Natural killer cell treated with Interleukin-12 subunit alpha and Interleukin-12 subunit beta and Interleukin-15 and Interleukin-18, amount 100 ng/mL, for 72 hours (primary cell): ENCODE results near the gene E2F4. TPM values are rescaled to one million over a fixed set of nuclear protein-coding genes. Genes with fewer than 3 reads are reported as not detected.

Experiments
- ATAC-seq, 2 donors: fragments of 150-1000 bp; cut with Tn5 transposase in 1 of 2; sonication (Bioruptor Pico), chemical (Tn5 transposase) in 1 of 2; 2 replicates each; pipeline ENCODE4 v1.10.0; 2021
- DNase-seq: peaks from one replicate; pipeline ENCODE4 v3.0.0; 2022; ENCODE audit warnings: low spot score
- H3K27ac Mint-ChIP-seq, 2 donors: 1 replicate in 1 of 2; 2 replicates in 1 of 2; pipeline ENCODE4 v1.8.0; 2022; ENCODE audit warnings: mixed read lengths in 2 of 2, mild to moderate bottlenecking in 1 of 2, moderate library complexity in 1 of 2
- H3K27me3 Mint-ChIP-seq, 2 donors: 1 replicate in 1 of 2; 2 replicates in 1 of 2; pipeline ENCODE4 v1.8.0; 2022; ENCODE audit warnings: mixed read lengths in 2 of 2
- H3K36me3 Mint-ChIP-seq: one replicate; pipeline ENCODE4 v1.8.0; 2022; ENCODE audit warnings: mixed read lengths
- H3K4me1 Mint-ChIP-seq, 2 donors: 1 replicate in 1 of 2; 2 replicates in 1 of 2; pipeline ENCODE4 v1.8.0; 2022; ENCODE audit warnings: low read depth in 2 of 2, mixed read lengths in 2 of 2, mild to moderate bottlenecking in 1 of 2
- H3K4me3 Mint-ChIP-seq: one replicate; pipeline ENCODE4 v1.8.0; 2022; ENCODE audit warnings: mixed read lengths
- H3K9me3 Mint-ChIP-seq: 2 replicates; pipeline ENCODE4 v1.8.0; 2022; ENCODE audit warnings: mixed read lengths
- total RNA-seq, 2 donors: library from RNA; stranded (reverse); gene quantifications; one replicate each; pipeline ENCODE4 v1.2.3, GENCODE V29; 2022

E2F4 gene
- total RNA-seq, 2 donors from 2014 or later: 110 to 188 TPM

GRCh38 chr16:67163999-67164558, 27.9 kb upstream of the E2F4 start:
- DNase-seq (no peak), ATAC-seq (no peak)
- H3K4me1 Mint-ChIP-seq: peaks cover 5 to 23% of the 10 kb centered on the region in 2 donors
- no peak overlapping the region for H3K27ac Mint-ChIP-seq
- peak overlapping the region; percentile 44 for H3K4me3 Mint-ChIP-seq
- peaks cover 16 to 18% of the 10 kb centered on the region in 2 donors for H3K27me3 Mint-ChIP-seq
- H3K36me3 Mint-ChIP-seq: no peaks in the 10 kb centered on the region
- no peaks in the 10 kb centered on the region for H3K9me3 Mint-ChIP-seq

GRCh38 chr16:67164599-67165061, 27.3 kb upstream of the E2F4 start, which contains the start of gene HSF4:
Gene HSF4, plus strand, starts transcription at chr16:67164745. Its CDS starts 67 bp downstream, at chr16:67164812.
- no peaks in the 10 kb centered on the region for H3K36me3 Mint-ChIP-seq
- H3K4me1 Mint-ChIP-seq: peaks cover 5 to 24% of the 10 kb centered on the region in 2 donors
- H3K27ac Mint-ChIP-seq: no peak within 1 kb of the TSS
- no peaks in the 10 kb centered on the region for H3K9me3 Mint-ChIP-seq
- peaks cover 16 to 18% of the 10 kb centered on the region in 2 donors for H3K27me3 Mint-ChIP-seq
- no peak for DNase-seq
- ATAC-seq: no peak
- H3K4me3 Mint-ChIP-seq: peak within 1 kb of the TSS; percentile 44

GRCh38 chr16:67165121-67166078, 26.6 kb upstream of the E2F4 start:
- H3K27ac Mint-ChIP-seq: no peak overlapping the region
- ATAC-seq (no peak), DNase-seq (no peak)
- H3K4me3 Mint-ChIP-seq: peak overlapping the region; percentile 32
- H3K27me3 Mint-ChIP-seq: peaks cover 19 to 24% of the 10 kb centered on the region in 2 donors
- H3K4me1 Mint-ChIP-seq: peaks cover 11 to 30% of the 10 kb centered on the region in 2 donors
- H3K36me3 Mint-ChIP-seq: no peaks in the 10 kb centered on the region
- no peaks in the 10 kb centered on the region for H3K9me3 Mint-ChIP-seq

GRCh38 chr16:67166110-67166547, 25.8 kb upstream of the E2F4 start:
- no peaks in the 10 kb centered on the region for H3K36me3 Mint-ChIP-seq
- no peak for DNase-seq
- H3K27ac Mint-ChIP-seq: no peak overlapping the region
- no peaks in the 10 kb centered on the region for H3K9me3 Mint-ChIP-seq
- peaks cover 12 to 28% of the 10 kb centered on the region in 2 donors for H3K4me1 Mint-ChIP-seq
- ATAC-seq: no peak
- peaks cover 21 to 28% of the 10 kb centered on the region in 2 donors for H3K27me3 Mint-ChIP-seq
- no peak overlapping the region for H3K4me3 Mint-ChIP-seq

GRCh38 chr16:67166598-67167168, 25.3 kb upstream of the E2F4 start:
- ATAC-seq (no peak), DNase-seq (no peak)
- peaks cover 26 to 34% of the 10 kb centered on the region in 2 donors for H3K27me3 Mint-ChIP-seq
- H3K4me3 Mint-ChIP-seq: no peak overlapping the region
- H3K36me3 Mint-ChIP-seq: no peaks in the 10 kb centered on the region
- H3K9me3 Mint-ChIP-seq: no peaks in the 10 kb centered on the region
- peaks cover 16 to 32% of the 10 kb centered on the region in 2 donors for H3K4me1 Mint-ChIP-seq
- no peak overlapping the region for H3K27ac Mint-ChIP-seq

- Mint-ChIP-seq H3K9me3 (no peaks in the 10 kb centered on the region), H3K27ac (no peak overlapping the region), H3K4me1 (peaks cover 20 to 35% of the 10 kb centered on the region in 2 donors), H3K4me3 (no peak overlapping the region), H3K27me3 (peaks cover 27 to 38% of the 10 kb centered on the region in 2 donors), H3K36me3 (no peaks in the 10 kb centered on the region)
- ATAC-seq: no peak
- DNase-seq: no peak
Measured at GRCh38 chr16:67167588-67167987, 24.4 kb upstream of the E2F4 start.

- Mint-ChIP-seq H3K27me3 (peaks cover 33 to 38% of the 10 kb centered on the region in 2 donors), H3K9me3 (no peaks in the 10 kb centered on the region), H3K4me1 (peaks cover 32 to 46% of the 10 kb centered on the region in 2 donors), H3K36me3 (no peaks in the 10 kb centered on the region), H3K4me3 (no peak overlapping the region), H3K27ac (no peak overlapping the region)
- DNase-seq: no peak
- no peak for ATAC-seq
Measured at GRCh38 chr16:67169011-67169451, 22.9 kb upstream of the E2F4 start.

GRCh38 chr16:67169642-67170167, 22.2 kb upstream of the E2F4 start:
- ATAC-seq (no peak), DNase-seq (no peak)
- H3K4me3 Mint-ChIP-seq: peak overlapping the region; percentile 85
- no peaks in the 10 kb centered on the region for H3K36me3 Mint-ChIP-seq
- peaks cover 33 to 38% of the 10 kb centered on the region in 2 donors for H3K27me3 Mint-ChIP-seq
- H3K9me3 Mint-ChIP-seq: no peaks in the 10 kb centered on the region
- peak overlapping the region; percentile 55 to 89 for H3K27ac Mint-ChIP-seq
- H3K4me1 Mint-ChIP-seq: peaks cover 32 to 44% of the 10 kb centered on the region in 2 donors

- Mint-ChIP-seq H3K4me1 (peaks cover 32 to 41% of the 10 kb centered on the region in 2 donors), H3K4me3 (peak within 1 kb of the TSS; percentile 85), H3K27ac (peak within 1 kb of the TSS; percentile 69 to 89), H3K36me3 (no peaks in the 10 kb centered on the region), H3K9me3 (no peaks in the 10 kb centered on the region), H3K27me3 (peaks cover 28 to 38% of the 10 kb centered on the region in 2 donors)
- ATAC-seq (peak; percentile 54 to 80), DNase-seq (peak; percentile 84)
Measured at GRCh38 chr16:67170168-67170948, 21.6 kb upstream of the E2F4 start, which contains the start of gene NOL3. Gene NOL3, plus strand, starts transcription at chr16:67170538.

- peak overlapping the region; percentile 85 for H3K4me3 Mint-ChIP-seq
- peaks cover 32 to 40% of the 10 kb centered on the region in 2 donors for H3K4me1 Mint-ChIP-seq
- DNase-seq: no peak
- no peaks in the 10 kb centered on the region for H3K36me3 Mint-ChIP-seq
- peak overlapping the region; percentile 37 to 69 for H3K27ac Mint-ChIP-seq
- peaks cover 28 to 38% of the 10 kb centered on the region in 2 donors for H3K27me3 Mint-ChIP-seq
- H3K9me3 Mint-ChIP-seq: no peaks in the 10 kb centered on the region
- no peak for ATAC-seq
Measured at GRCh38 chr16:67170949-67171649, 20.9 kb upstream of the E2F4 start.

- no peak for DNase-seq
- Mint-ChIP-seq H3K36me3 (no peaks in the 10 kb centered on the region), H3K27me3 (peaks cover 31 to 32% of the 10 kb centered on the region in 2 donors), H3K4me1 (peaks cover 41 to 45% of the 10 kb centered on the region in 2 donors), H3K27ac (peak overlapping the region; percentile 57 to 81), H3K9me3 (no peaks in the 10 kb centered on the region), H3K4me3 (peak overlapping the region; percentile 85)
- no peak for ATAC-seq
Measured at GRCh38 chr16:67173323-67173722, 18.6 kb upstream of the E2F4 start.
